ENCODE results near the gene VPS26A.

Gene VPS26A

DNA sequence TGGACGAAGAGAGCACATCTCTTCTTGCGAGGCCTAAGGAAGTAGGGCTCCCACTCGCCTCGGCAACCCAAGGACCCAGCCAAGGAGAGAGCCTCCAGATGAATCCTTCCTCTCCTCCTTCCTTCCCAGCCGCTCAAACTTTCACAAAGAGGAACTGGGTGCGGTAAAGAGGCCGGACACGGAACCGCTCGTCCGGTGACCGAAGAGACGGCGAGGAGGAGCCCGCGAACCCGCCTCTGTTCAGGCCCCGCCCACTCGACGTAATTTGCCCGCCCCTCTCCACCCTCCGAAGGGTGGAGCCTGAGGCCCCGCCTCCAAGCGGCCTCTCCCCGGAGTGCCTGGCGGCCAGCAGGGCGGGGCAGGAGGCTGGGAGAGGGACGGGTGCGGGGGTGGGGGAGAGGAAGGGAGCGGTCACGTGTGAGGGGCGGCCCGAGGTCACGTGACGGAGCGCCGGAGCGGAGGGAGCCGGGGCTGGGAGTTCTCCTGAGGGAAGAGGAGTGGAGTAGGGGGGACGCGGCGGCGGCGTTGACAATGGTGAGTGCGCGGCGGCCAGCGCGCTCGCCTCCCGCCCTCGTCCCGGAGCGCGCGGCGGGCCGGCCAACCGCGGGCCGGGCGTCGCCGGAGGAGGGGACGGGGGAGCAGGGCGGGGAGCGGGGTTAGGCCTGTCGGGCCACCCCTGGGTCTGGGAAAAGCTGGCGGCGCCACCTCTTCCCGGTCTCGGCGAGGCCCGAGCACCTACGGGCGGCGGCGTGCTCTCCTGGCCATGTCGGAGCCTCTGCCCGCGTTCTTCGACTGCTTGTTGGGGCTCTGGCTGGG is at the start of gene VPS26A:
Gene VPS26A, plus strand, starts transcription at position 432 of the 816 bp plus-strand sequence. Its CDS starts 100 bp downstream, at position 532.
- peak; percentile 96 to 98 (median 97) for DNase-seq

DNA sequence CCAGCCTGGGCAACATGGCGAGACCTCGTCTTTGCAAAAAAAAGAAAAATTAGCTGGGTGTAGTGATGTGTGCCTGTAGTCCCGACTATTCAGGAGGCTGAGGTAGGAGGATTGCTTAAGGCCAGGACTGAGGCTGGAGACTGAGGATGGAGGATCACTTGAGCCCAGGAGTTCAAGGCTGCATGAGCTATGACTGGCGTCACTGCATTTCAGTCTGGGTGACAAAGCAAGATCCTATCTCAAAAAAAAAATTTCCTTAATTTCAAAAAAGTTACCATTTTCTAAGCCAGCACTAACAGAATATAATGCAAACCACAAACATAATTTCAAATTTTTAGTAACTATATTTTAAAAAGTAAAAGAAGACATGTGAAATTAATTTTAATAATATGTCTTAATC is 49.4 kb upstream of the VPS26A start:
- no peak for DNase-seq

DNA sequence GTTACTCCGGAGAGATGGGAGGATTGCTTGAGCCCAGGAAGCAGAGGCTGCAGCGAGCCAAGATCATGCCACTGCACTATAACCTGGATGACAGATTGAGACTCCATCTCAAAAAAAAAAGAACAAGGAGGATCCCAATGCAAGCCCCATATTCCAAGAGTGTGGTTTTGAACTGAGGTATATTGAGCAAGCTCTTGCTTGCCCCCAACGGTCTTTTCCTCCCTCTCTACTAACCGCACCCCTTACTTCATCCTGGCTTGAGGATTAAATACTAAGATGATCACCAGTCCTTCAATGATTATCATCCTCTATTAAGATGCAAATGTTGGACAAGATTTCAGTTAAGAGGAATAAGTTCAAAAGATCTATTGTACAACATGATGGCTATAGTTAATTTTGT is 48.5 kb upstream of the VPS26A start:
- DNase-seq = no peak

DNA sequence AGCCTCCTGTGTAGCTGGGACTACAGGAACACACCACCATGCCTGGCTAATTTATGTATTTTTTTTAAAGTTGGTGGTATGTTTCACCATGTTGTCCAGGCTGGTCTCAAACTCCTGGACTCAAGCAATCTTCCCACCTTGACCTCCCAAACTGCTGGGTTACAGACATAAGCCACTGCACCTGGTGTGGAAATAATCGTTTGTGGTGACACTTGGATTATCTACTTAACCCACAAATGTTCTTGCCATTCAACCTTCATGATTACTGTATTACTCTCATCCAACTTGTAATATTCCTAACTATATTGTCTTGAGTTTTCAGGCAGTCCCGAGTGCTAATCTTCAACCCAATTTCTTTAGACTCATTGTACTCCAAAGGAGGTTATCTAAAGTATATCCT is 45.7 kb upstream of the VPS26A start:
- no peak for DNase-seq

DNA sequence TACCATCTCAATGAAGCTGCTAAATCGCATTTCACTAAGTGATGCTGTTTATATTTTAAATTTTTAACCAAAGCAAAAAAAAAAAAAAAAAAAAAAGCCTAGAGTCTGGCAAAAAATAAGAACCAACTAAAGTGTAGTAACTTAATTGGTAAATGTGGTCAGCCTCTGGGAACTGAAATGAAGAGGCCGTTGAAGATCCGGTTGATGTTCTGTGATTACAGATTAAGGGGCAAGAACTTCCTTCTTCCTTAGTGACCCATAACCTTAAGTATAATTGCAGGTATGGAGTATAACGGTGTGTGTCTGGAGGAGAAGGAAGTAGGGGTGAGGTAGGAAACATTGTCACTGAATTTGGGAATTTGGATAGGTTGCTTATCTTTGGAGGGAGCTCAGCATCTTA is 43.8 kb upstream of the VPS26A start:
- DNase-seq = no peak

DNA sequence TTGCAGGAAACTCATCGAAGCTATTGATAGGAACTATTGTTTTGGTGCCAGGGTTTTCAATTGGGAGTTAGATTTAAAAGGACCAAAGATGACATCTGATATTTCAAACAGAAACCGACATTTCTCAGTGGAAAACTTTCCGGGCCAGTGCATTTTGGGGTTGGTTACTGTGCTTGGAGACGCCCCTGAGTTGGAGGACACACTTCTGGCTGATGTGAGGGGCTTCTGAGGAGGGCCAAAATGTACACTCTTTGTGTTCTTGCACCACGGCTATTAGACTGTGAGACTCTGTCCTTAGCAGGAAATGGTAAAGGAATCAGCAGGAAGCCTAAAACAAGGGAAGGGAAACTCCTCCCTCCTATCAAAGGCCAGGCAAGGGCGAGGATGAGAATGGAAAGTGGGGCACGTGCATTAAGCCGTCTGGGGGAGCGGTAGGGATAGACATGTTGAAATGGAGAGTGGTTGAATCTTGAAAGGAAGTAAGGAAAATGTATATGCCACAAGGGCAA is 37.9 kb upstream of the VPS26A start:
- no peak for DNase-seq

DNA sequence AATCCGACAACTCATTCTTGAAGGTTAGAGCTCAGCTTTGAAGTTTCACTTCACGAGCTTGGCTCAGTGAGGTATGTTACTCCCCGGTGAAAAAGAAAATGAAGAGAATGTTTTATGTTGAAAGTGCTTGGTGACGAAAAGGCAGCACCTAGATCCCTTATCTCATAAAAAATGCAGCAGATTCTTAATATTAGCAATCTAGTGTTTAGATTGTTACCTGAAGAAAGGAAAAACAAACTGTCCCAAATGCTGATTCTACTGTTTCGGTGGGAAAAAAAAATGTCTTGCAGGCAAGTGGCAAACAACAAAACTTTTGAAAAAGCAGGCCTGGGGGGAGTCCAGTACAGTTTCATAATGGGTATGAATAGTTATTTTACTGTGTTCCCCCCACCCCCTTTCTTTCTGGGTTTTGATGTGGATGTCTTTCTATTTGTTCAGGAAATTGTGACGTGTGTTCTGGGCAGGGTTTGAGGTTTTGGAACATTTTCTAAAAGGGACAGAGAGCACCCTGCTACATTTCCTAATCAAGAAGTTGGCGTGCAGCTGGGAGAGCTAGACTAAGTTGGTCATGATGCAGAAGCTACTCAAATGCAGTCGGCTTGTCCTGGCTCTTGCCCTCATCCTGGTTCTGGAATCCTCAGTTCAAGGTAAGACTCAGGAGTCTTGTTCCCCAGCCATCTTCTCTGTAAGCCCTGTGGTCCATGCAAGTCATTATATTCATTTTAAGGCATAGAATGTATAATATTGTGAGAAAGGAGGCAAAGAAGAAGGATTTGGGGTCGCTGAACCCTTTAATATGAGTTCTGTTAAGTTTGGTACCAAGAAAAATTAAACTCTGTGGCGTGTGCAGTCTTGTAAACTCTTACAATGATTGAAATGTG is 36.1 kb upstream of the VPS26A start, which contains the start of gene SRGN:
Gene SRGN, plus strand, starts transcription at position 514 of the 881 bp plus-strand sequence. Its CDS starts 55 bp downstream, at position 569.
- DNase-seq = peak in 3 of 4 experiments; percentile 10 to 22 (median 14)

DNA sequence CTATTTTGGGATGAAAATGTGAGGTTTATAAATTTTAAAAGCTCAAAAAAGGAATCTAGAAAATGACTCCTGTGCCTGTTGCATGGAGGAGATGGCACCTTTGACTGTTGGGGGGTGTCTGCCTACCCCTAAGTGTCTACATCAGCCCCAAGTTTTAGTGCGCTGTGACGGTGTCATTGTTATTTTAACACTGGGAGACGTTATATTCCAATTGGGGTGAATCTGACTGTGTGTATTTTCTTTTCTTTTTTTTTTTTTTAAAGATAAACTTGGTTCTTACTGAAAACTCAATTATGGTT is 35.6 kb upstream of the VPS26A start:
- no peak for DNase-seq

DNA sequence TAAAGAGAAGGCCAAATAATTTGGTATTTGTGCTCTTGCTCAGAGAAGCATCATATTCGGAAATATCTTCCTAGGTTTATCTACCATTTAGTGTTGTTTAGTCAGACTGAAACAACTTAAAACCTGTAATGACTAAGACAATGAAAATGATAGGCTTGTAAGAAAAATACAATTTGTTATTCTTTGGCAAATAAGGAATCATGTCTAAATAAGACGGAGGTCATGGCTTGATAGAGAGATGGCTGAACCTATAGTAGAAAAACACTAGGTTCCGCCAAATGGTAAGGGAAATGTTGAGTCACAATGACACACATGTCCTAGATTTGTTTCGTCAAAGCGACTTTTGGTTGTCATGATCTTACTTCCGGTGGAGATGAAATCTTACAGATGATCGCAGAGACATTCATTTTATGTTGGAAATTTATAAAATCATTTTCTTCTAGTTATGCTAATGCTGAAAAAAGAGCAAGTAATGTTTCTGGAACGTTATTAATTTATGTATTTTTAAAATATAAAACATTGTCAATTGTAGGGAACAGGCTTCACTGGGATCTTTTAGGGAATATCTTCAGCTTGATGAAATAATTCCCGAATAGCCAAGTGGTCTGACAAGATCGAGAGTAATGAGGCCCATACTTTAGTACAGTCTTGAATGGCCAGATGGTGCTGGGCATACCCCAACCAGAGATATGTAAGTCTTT is 35.0 kb upstream of the VPS26A start:
- no peak for DNase-seq

DNA sequence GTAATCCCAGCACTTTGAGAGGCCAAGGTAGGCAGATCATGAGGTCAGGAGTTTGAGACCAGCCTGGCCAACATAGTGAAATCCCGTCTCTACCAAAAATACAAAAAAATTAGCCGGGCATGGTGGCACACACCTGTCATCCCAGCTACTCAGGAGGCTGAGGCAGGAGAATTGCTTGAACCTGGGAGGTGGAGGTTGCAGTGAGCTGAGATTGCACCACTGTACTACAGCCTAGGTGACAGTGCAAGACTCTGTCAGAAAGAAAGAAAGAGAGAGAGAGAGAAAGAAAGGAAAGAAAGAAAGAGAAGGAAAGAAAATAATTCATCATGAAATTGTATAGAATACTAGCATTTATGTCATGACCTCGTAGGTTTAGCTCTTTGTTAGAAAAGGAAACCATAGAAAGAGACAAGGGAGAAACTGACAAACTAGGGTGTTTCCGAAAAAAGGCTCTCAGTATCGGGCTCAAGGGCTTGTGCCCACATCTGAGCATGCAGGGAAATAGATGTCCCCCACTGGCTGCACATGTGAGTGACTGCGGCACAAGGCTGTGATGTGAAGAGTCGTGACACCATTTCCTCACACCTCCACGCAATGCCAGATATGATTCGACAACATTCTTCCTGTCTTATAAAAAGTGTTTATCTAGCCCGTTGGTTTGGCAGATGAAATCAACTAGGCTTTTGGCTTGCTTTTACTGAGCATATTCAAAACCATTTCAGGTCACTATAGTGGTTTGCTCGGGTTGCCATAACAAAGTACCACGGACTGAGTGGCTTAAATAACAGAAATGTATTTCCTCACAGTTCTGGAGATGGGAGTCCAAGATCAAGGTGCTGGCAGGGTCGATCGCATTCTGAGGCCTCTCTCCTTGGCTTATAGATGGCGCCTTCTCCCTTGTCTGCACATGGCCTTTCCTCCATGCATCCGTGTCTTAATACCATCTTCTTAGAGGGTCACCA is 34.1 kb upstream of the VPS26A start:
- DNase-seq = peak in 2 of 4 experiments; percentile 19 to 37

DNA sequence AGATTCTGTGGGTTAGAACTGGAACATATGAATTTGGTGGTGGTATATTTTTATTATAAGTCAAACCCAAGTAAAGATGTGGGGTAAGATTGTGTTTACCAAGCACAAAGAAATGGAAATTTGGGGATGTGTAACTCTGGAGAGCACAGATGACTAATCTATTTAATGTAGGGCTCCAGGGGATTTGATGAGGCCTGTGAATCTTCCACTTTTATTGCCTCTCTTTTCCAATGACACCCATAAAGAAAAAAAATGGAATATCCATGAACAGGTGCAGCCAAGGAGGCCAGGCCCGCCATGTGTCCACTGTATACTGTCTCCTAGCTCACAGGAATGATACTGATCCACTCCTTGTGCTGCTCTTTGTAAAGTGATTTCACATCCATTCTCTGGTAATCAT is 33.3 kb upstream of the VPS26A start:
- DNase-seq = no peak

DNA sequence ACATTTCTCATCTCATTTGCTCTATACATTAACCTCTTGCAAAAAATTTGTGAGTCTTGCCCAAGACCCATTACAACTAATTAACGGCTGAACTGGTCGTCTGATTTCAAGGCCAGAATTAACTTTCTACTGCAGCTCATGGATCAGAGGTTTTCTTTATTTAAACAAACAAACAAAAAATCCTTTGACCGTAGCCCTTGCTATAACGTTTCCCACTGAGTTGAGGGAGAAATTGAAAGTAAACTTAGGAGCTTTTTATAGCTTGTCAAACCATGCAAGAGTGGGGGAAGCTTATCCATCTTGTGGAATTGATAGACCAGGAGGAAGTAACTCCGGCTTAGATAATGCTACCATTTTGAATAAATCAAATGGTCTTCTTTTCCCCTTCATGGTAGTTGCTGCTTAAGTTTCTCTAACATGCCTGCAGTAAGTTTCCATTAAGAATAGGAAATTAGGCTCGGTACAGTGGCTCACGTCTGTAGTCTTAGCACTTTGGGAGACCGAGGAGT is 32.8 kb upstream of the VPS26A start:
- no peak for DNase-seq

DNA sequence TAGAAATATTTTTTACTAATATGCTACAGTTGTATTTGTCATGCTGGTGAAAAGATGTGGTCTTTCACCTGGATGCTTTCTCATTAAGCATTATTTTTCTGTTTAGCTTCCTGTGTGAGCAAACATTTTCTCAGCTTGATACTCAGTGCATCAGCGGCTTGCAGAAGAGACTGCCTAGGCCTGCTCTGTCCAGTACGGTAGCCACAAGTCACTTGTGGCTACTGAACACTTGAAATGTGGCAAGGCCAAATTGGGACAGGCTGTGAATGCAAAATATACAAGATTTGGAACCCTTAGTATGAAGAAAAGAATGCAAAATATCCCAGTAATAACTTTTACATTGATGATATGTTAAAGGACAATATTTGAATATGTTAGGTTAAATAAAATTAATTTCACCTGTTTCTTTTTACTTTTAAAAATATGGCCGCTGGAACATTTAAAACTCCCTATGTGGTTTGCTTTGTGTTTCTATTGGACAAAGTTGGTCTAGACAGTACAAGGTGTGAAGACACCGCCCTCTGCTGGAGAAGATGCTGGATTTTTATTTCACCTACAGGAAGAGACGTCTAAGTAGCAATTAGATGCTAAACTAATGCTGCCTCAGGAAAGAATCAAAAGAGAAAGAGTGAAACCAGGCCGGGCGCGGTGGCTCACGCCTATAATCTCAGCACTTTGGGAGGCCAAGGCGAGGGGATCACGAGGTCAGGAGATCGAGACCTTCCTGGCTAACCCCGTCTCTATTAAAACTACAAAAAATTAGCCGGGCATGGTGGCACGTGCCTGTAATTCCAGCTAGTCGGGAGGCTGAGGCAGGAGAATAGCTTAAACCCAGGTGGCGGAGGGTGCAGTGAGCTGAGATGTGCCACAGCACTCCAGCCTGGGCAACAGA is 30.8 kb upstream of the VPS26A start:
- peak; percentile 55 to 70 (median 65) for DNase-seq

DNA sequence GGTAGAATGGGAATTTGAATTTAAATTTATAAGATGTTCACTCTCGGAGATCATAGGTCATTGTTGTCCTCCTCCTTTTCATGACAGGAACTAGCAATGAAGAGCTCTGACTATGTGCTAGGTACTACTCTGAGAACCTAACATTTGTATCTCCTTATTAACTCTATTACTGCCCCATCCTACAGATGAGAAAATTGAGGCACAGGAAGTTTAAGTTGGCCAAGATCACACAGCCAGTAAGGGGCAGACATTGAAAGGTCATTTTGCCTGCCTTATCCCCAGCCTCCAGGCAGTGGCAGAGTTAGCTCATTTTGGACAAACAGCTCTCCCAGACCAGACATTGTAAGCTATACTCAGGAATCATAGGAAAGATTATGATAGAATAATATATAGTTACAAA is 30.0 kb upstream of the VPS26A start:
- DNase-seq = no peak

DNA sequence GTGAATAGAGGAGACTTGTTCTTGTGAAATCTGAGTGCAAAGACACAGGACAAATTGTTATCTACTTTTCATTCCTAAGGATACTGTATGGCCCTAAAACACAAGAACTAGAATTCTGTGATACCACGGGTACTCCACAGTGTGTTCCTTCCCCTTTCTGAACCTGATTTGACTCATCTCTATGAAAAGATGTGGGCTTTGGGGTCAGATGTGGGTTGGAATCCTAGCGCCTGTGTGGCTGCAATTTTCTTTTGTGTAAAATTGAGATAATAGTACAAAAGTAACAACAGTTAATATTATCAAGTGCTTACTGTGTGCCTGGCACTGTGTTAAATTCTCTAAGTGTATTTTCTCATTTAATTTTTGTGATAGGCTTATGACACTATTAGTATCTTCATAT is 27.9 kb upstream of the VPS26A start:
- no peak for DNase-seq

DNA sequence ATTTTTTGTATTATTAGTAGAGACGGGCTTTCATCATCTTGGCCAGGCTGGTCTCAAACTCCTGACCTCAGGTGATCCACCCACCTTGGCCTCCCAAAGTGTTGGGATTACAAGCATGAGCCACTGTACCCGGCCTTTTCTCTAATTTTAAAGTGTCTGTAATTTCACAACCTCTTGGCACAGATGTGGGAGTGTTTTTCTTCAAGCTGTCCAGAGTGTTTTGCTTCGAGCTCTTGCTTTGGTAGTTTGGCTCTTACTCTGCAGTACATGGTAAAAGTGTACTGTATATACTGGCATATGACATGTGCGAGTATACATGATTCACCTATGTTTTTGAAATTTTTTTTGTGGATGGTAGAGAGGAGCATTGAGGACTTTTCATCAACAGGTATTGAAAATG is 26.2 kb upstream of the VPS26A start:
- no peak for DNase-seq

DNA sequence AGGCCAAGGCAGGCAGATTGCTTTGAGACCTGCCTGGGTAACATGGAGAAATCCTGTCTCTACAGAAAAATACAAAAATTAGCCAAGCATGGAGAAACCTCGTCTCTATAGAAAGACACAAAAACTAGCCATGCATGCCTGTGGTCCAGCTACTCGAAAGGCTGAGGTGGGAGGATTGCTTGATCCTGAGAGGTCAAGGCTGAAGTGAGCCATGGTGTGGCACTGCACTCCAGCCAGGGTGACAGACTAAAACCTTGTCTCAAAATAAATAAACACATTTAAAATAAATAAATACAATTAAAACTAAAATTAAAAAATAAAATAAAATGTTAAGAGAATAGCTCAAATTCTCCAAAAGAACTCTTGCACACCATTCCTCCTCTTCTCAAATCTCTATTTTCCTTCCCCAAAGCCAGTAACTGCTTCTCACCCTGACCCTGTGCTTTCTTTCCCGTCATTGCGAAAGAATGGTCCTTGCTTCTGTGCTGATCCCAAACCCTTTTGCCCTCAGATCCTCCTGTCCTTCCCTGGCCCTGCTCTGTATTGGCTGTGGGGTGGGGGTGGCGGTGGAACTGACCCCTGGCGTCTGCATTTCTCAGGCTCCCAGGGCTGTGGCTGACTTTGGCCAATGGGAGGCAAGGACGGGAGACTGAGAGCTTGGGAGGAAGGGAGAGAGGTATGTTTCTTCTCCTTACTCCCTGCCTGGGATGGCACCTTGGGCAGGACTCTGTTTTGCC is 23.7 kb upstream of the VPS26A start:
- DNase-seq = no peak

DNA sequence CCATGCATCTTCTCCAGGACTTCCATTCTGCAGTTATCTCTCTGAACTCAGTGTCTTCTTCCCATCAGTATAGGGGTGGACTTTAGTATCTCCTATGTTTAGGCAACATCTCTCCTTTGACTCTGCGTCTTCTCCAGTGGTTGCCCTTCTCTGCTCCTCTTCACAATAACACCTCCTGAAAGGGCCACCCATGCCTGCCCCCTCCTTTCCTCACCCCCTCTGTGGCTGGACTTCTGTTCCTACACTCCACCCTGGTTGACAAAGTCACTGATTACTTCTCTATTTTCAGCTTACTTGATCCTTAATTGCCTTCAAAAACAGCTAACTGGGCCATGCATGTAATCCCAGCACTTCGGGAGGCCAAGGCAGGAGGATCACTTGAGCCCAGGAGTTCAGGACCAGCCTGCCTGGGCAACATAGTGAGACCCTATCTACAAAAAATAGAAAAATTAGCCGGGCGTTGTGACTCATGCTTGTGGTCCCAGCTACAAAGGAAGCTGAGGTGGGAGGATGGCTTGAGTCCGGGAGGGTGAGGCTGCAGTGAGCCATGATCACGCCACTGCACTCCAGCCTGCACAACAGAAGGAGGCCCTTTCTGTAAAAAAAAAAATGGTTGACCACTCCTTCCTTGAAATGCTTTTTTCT is 22.4 kb upstream of the VPS26A start:
- no peak for DNase-seq

DNA sequence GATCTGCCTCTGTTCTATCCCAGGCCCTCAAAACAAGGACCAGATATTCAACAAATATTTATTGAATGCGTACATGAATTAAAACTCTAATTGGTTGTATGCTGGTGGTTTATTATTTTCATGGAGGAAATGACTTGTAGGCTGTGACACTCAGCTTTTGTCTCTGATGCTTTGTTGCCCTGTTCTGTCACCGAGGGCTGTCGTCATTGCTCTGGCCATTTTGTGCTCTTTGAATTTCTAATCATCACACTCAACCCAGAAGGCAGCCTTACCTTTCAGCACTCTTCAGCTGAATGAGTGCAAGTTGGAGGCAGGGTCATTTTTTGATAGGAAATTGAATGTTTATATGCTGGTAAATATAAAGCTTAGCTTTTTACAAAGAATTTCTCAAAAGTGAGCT is 21.5 kb upstream of the VPS26A start:
- DNase-seq = no peak
